ENCODE data around the gene MYO5A. TPM values are rescaled to one million over a fixed set of nuclear protein-coding genes. Genes with fewer than 3 reads are reported as not detected.

The MYO5A gene
- total RNA-seq, 2 experiments from 2014 or later: 31.8 to 42.0 TPM

- no peak for DNase-seq (ENCODE audit: low spot score)
- ChIA-PET CTCF (ENCODE audit: unreplicated experiment) (no interaction called here), POLR2A (interaction anchor here (0.7 to 1.7 kb wide), 5 partner anchors 7 to 39 kb away, joined by 3 to 8 read pairs (median 5); no protein-coding TSS in a partner anchor)
- Histone ChIP-seq H3K27ac (ENCODE audit: low read depth, low read length, poor library complexity, severe bottlenecking) (no peak overlapping the region), H2AFZ (ENCODE audit: low read length) (no peak overlapping the region), H3K79me2 (ENCODE audit: insufficient read depth, low read depth, low read length) (peaks cover 89% of the 10 kb centered on the region; the same call in 1 of the 2 replicates), H3K9me2 (ENCODE audit: insufficient read depth, low read length) (no peaks in the 10 kb centered on the region; the same call in 1 of the 2 replicates), H3K36me3 (ENCODE audit: insufficient read depth, low read length) (no peaks in the 10 kb centered on the region), H3K9me3 (ENCODE audit: low read length) (no peaks in the 10 kb centered on the region), H4K20me1 (ENCODE audit: insufficient read depth, low read length) (peaks cover 14% of the 10 kb centered on the region), H3K4me2 (ENCODE audit: low read length) (0 out of 2 replicates have a peak overlapping the region, but pooled peaks have one; percentile 19), H3K4me1 (ENCODE audit: insufficient read depth, low read length, poor library complexity, severe bottlenecking) (peaks cover 21% of the 10 kb centered on the region), H3K4me3 (ENCODE audit: low read depth, low read length, poor library complexity, severe bottlenecking) (no peak overlapping the region)
- TF ChIP-seq EZH2phosphoT487 (IDR thresholded peaks at IDR 0.05; ENCODE audit: borderline replicate concordance, low read depth, low read length): no peak
- no peak for TF ChIP-seq CTCF (conservative IDR thresholded peaks at IDR 0.05; ENCODE audit: low read length)
- no TSS peak for BruUV-seq (replicated peaks)
- intact Hi-C loops (cut with micrococcal nuclease; ENCODE audit: unreplicated experiment): no loop called here
Measured at GRCh38 chr15:52518487-52519371, 10.0 kb downstream of the MYO5A start.

- Histone ChIP-seq H3K79me2 (ENCODE audit: insufficient read depth, low read depth, low read length) (peaks cover 78% of the 10 kb centered on the region; the same call in 1 of the 2 replicates), H3K9me2 (ENCODE audit: insufficient read depth, low read length) (no peaks in the 10 kb centered on the region; the same call in 1 of the 2 replicates), H3K4me1 (ENCODE audit: insufficient read depth, low read length, poor library complexity, severe bottlenecking) (peaks cover 21% of the 10 kb centered on the region), H3K36me3 (ENCODE audit: insufficient read depth, low read length) (no peaks in the 10 kb centered on the region), H3K9me3 (ENCODE audit: low read length) (no peaks in the 10 kb centered on the region), H3K4me2 (ENCODE audit: low read length) (no peak overlapping the region), H2AFZ (ENCODE audit: low read length) (no peak overlapping the region), H3K27ac (ENCODE audit: low read depth, low read length, poor library complexity, severe bottlenecking) (no peak overlapping the region), H3K4me3 (ENCODE audit: low read depth, low read length, poor library complexity, severe bottlenecking) (no peak overlapping the region), H4K20me1 (ENCODE audit: insufficient read depth, low read length) (peaks cover 14% of the 10 kb centered on the region)
- no TSS peak for BruUV-seq (replicated peaks)
- ChIA-PET CTCF (ENCODE audit: unreplicated experiment) (no interaction called here), POLR2A (interaction anchor here (0.5 to 0.6 kb wide), 2 partner anchors 29 to 1940 kb away, joined by 3 to 5 read pairs; no protein-coding TSS in a partner anchor)
- DNase-seq (ENCODE audit: low spot score): no peak
- intact Hi-C loops (cut with micrococcal nuclease; ENCODE audit: unreplicated experiment): no loop called here
- TF ChIP-seq EZH2phosphoT487 (IDR thresholded peaks at IDR 0.05; ENCODE audit: borderline replicate concordance, low read depth, low read length) (no peak), CTCF (conservative IDR thresholded peaks at IDR 0.05; ENCODE audit: low read length) (no peak)
Measured at GRCh38 chr15:52517014-52517413, 11.7 kb downstream of the MYO5A start.
